WTC11 (cell line): Measurements from ENCODE around the gene CLNK. TPM values are rescaled to one million over a fixed set of nuclear protein-coding genes. Genes with fewer than 3 reads are reported as not detected.

ENCODE experiments used
- ATAC-seq: fragments of 200-7000 bp; cut with Tn5 transposase; 2 replicates; pipeline ENCODE4 v1.10.0; 2021; ENCODE audit warnings: mild to moderate bottlenecking, moderate library complexity
- CTCF ChIA-PET: fragments of 300-600 bp; sonication (Branson Sonifier 250); formaldehyde crosslinking; loops from one replicate; lab custom pipeline; 2021; ENCODE audit warnings: antibody characterized with exemption; lab: Charles Lee
- POLR2A ChIA-PET: fragments of 350-600 bp; sonication (Branson Sonifier 250); formaldehyde crosslinking; loops from one replicate; lab custom pipeline; 2021; ENCODE audit warnings: antibody characterized with exemption; lab: Charles Lee
- DNase-seq: peaks from one replicate; pipeline ENCODE4 v3.0.0; 2021; ENCODE audit warnings: low spot score
- H3K27ac Mint-ChIP-seq: 2 replicates; pipeline ENCODE4 v1.8.0; 2021; ENCODE audit warnings: mixed read lengths
- H3K27me3 Mint-ChIP-seq: 2 replicates; pipeline ENCODE4 v1.8.0; 2021; ENCODE audit warnings: low read depth, mild to moderate bottlenecking, moderate library complexity, mixed read lengths
- H3K36me3 Mint-ChIP-seq: 2 replicates; pipeline ENCODE4 v1.8.0; 2021; ENCODE audit warnings: mixed read lengths
- H3K4me1 Mint-ChIP-seq: 2 replicates; pipeline ENCODE4 v1.8.0; 2022; ENCODE audit warnings: mixed read lengths
- H3K4me3 Mint-ChIP-seq: 2 replicates; pipeline ENCODE4 v1.8.0; 2021; ENCODE audit warnings: mild to moderate bottlenecking, moderate library complexity, mixed read lengths
- H3K9me3 Mint-ChIP-seq: 2 replicates; pipeline ENCODE4 v1.8.0; 2021; ENCODE audit warnings: mixed read lengths
- MXD4 ChIP-seq: fragments of 250-450 bp; sonication (Bioruptor Pico); IDR thresholded peaks from 2 replicates; pipeline ENCODE4 v1.8.0; 2021; ENCODE audit warnings: mild to moderate bottlenecking, moderate library complexity, borderline replicate concordance
- TCF7 ChIP-seq: sonication (generic); formaldehyde crosslinking; IDR thresholded peaks from 2 replicates; pipeline ENCODE4 v1.8.0; 2022; ENCODE audit warnings: mild to moderate bottlenecking, low read depth, missing genetic modification reagents, moderate library complexity
- TEAD4 ChIP-seq: sonication (generic); formaldehyde crosslinking; IDR thresholded peaks from 2 replicates; pipeline ENCODE4 v1.8.0; 2022; ENCODE audit warnings: mild to moderate bottlenecking, missing genetic modification reagents
- ZBTB21 ChIP-seq: sonication (generic); formaldehyde crosslinking; IDR thresholded peaks from 2 replicates; pipeline ENCODE4 v1.8.1; 2023; ENCODE audit warnings: mild to moderate bottlenecking, missing genetic modification reagents, borderline replicate concordance
- ZNF138 ChIP-seq: sonication (generic); formaldehyde crosslinking; conservative IDR thresholded peaks from 2 replicates; pipeline ENCODE4 v1.8.1; 2022; ENCODE audit warnings: mild to moderate bottlenecking, moderate library complexity, missing genetic modification reagents
- ZNF317 ChIP-seq: sonication (generic); formaldehyde crosslinking; IDR thresholded peaks from 2 replicates; pipeline ENCODE4 v1.8.1; 2023; ENCODE audit warnings: low read depth, mild to moderate bottlenecking, moderate library complexity, missing genetic modification reagents, borderline replicate concordance
- ZNF416 ChIP-seq: fragments of 250-450 bp; sonication (Bioruptor Pico); IDR thresholded peaks from 2 replicates; pipeline ENCODE4 v1.9.0; 2021; ENCODE audit warnings: mild to moderate bottlenecking, inconsistent platforms
- ZNF671 ChIP-seq: fragments of 250-450 bp; sonication (Bioruptor Pico); IDR thresholded peaks from 2 replicates; pipeline ENCODE4 v1.8.0; 2021; ENCODE audit warnings: mild to moderate bottlenecking
- total RNA-seq: library from RNA; stranded (reverse); gene quantifications from 3 replicates; pipeline ENCODE4 v1.2.3, GENCODE V29; 2021
- TF ChIP-seq, protein P1 (sequence below): sonication (generic); formaldehyde crosslinking; IDR thresholded peaks from 2 replicates; pipeline ENCODE4 v1.8.0; 2022; ENCODE audit warnings: mild to moderate bottlenecking, missing genetic modification reagents
- TF ChIP-seq, protein P2 (sequence below): sonication (generic); formaldehyde crosslinking; IDR thresholded peaks from 2 replicates; pipeline ENCODE4 v1.8.1; 2023; ENCODE audit warnings: mild to moderate bottlenecking, missing genetic modification reagents, moderate library complexity
- TF ChIP-seq, protein P3 (sequence below): sonication (generic); formaldehyde crosslinking; IDR thresholded peaks from 2 replicates; pipeline ENCODE4 v1.8.1; 2022; ENCODE audit warnings: missing genetic modification reagents, borderline replicate concordance
- TF ChIP-seq, protein P4 (sequence below): sonication (generic); formaldehyde crosslinking; IDR thresholded peaks from 2 replicates; pipeline ENCODE4 v1.8.0; 2023; ENCODE audit warnings: missing genetic modification reagents, mild to moderate bottlenecking, borderline replicate concordance
- TF ChIP-seq, protein P5 (sequence below): sonication (generic); formaldehyde crosslinking; IDR thresholded peaks from 2 replicates; pipeline ENCODE4 v1.8.0; 2023; ENCODE audit warnings: missing genetic modification reagents
- TF ChIP-seq, protein P6 (sequence below): sonication (generic); formaldehyde crosslinking; conservative IDR thresholded peaks from 2 replicates; pipeline ENCODE4 v1.8.1; 2023; ENCODE audit warnings: mild to moderate bottlenecking, low read depth, missing genetic modification reagents, moderate library complexity
- TF ChIP-seq, protein P7 (sequence below): fragments of 250-450 bp; sonication (Bioruptor Pico); IDR thresholded peaks from 2 replicates; pipeline ENCODE4 v1.9.0; 2021; ENCODE audit warnings: mild to moderate bottlenecking

The CLNK gene
- total RNA-seq, 1 experiment from 2014 or later = not detected

DNA sequence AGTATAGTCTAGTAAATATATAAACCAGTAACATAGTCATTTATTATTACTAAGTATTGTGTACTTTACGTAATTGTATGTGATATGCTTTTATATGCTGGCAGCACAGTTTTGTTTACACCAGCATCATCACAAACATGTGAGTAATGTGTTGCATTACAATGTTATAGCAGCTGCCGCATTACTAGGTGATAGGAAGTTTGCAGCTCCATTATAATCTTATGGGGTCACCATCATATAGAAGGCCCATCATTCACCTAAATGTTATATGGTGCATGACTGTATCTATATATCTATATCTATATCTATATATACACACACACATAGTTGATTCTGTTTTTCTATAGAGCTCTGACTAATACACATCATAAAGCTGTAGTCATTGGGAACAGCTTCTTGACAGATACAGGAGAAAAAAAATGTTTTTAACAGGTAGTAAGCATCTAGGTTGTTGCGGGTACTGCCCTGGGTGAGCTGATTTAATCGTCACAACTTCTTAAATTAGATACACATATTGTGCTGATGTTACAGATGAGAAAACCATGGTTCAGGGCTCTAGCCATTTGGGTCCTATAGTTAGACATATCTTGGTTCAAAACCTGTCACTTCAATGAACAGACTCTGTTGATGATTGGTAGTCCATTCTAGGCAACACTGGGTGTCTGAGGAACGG, 77.9 kb downstream of the CLNK start:
- Mint-ChIP-seq H3K27ac (no peak overlapping the region), H3K9me3 (peaks cover 61% of the 10 kb centered on the region), H3K27me3 (peaks cover 11% of the 10 kb centered on the region; the same call in 1 of the 2 replicates), H3K4me1 (no peaks in the 10 kb centered on the region), H3K36me3 (peaks cover 43% of the 10 kb centered on the region), H3K4me3 (no peak overlapping the region)
- ChIA-PET CTCF (no interaction called here), POLR2A (no interaction called here)
- TF ChIP-seq MXD4 (CRISPR knock-in tag) (no peak), ZNF138 (no peak), ZNF416 (CRISPR knock-in tag) (no peak)
- TF ChIP-seq, protein P1, sequence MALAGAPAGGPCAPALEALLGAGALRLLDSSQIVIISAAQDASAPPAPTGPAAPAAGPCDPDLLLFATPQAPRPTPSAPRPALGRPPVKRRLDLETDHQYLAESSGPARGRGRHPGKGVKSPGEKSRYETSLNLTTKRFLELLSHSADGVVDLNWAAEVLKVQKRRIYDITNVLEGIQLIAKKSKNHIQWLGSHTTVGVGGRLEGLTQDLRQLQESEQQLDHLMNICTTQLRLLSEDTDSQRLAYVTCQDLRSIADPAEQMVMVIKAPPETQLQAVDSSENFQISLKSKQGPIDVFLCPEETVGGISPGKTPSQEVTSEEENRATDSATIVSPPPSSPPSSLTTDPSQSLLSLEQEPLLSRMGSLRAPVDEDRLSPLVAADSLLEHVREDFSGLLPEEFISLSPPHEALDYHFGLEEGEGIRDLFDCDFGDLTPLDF = no peak
- TF ChIP-seq, protein P2, sequence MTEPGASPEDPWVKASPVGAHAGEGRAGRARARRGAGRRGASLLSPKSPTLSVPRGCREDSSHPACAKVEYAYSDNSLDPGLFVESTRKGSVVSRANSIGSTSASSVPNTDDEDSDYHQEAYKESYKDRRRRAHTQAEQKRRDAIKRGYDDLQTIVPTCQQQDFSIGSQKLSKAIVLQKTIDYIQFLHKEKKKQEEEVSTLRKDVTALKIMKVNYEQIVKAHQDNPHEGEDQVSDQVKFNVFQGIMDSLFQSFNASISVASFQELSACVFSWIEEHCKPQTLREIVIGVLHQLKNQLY = no peak
- DNase-seq = no peak
- ATAC-seq = no peak

DNA sequence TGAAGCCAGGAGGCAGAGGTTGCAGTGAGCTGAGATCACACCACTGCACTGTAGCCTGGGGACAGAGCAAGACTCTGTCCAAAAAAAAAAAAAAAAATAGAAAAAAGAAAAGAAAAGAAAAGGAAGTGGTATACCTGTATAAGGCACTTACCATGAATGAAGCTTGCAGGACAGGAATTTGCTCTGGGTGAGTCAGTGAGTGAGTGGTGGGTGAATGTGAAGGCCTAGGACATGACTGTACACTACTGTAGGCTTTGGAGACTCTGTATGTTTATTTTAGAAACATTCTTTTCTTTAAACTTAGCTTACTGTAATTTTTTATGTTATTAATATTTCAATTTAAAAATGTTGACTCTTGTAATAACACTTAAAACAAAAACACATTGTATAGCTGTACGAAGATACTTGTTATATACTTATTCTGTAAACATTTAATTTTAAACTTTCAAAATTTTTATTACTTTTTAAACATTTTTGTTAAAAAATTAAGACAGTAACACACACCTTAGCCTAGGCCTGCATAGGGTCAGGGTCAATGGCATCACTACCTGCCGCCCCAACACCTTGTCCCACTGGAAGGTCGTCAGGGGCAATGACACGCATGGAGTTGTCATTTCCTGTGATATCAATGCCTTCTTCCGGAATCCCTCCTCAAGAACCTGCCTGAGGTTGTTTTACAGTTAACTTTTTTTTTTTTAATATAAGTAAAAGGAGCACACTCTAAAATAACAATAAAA, 78.7 kb downstream of the CLNK start:
- DNase-seq = no peak
- no peak for TF ChIP-seq TCF7 (CRISPR knock-in tag)
- TF ChIP-seq TEAD4 (CRISPR knock-in tag) = no peak
- TF ChIP-seq, protein P3, sequence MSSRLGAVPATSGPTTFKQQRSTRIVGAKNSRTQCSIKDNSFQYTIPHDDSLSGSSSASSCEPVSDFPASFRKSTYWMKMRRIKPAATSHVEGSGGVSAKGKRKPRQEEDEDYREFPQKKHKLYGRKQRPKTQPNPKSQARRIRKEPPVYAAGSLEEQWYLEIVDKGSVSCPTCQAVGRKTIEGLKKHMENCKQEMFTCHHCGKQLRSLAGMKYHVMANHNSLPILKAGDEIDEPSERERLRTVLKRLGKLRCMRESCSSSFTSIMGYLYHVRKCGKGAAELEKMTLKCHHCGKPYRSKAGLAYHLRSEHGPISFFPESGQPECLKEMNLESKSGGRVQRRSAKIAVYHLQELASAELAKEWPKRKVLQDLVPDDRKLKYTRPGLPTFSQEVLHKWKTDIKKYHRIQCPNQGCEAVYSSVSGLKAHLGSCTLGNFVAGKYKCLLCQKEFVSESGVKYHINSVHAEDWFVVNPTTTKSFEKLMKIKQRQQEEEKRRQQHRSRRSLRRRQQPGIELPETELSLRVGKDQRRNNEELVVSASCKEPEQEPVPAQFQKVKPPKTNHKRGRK (CRISPR knock-in tag) = no peak
- TF ChIP-seq, protein P4, sequence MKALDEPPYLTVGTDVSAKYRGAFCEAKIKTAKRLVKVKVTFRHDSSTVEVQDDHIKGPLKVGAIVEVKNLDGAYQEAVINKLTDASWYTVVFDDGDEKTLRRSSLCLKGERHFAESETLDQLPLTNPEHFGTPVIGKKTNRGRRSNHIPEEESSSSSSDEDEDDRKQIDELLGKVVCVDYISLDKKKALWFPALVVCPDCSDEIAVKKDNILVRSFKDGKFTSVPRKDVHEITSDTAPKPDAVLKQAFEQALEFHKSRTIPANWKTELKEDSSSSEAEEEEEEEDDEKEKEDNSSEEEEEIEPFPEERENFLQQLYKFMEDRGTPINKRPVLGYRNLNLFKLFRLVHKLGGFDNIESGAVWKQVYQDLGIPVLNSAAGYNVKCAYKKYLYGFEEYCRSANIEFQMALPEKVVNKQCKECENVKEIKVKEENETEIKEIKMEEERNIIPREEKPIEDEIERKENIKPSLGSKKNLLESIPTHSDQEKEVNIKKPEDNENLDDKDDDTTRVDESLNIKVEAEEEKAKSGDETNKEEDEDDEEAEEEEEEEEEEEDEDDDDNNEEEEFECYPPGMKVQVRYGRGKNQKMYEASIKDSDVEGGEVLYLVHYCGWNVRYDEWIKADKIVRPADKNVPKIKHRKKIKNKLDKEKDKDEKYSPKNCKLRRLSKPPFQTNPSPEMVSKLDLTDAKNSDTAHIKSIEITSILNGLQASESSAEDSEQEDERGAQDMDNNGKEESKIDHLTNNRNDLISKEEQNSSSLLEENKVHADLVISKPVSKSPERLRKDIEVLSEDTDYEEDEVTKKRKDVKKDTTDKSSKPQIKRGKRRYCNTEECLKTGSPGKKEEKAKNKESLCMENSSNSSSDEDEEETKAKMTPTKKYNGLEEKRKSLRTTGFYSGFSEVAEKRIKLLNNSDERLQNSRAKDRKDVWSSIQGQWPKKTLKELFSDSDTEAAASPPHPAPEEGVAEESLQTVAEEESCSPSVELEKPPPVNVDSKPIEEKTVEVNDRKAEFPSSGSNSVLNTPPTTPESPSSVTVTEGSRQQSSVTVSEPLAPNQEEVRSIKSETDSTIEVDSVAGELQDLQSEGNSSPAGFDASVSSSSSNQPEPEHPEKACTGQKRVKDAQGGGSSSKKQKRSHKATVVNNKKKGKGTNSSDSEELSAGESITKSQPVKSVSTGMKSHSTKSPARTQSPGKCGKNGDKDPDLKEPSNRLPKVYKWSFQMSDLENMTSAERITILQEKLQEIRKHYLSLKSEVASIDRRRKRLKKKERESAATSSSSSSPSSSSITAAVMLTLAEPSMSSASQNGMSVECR = no peak
- TF ChIP-seq, protein P5, sequence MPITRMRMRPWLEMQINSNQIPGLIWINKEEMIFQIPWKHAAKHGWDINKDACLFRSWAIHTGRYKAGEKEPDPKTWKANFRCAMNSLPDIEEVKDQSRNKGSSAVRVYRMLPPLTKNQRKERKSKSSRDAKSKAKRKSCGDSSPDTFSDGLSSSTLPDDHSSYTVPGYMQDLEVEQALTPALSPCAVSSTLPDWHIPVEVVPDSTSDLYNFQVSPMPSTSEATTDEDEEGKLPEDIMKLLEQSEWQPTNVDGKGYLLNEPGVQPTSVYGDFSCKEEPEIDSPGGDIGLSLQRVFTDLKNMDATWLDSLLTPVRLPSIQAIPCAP = no peak
- TF ChIP-seq, protein P6, sequence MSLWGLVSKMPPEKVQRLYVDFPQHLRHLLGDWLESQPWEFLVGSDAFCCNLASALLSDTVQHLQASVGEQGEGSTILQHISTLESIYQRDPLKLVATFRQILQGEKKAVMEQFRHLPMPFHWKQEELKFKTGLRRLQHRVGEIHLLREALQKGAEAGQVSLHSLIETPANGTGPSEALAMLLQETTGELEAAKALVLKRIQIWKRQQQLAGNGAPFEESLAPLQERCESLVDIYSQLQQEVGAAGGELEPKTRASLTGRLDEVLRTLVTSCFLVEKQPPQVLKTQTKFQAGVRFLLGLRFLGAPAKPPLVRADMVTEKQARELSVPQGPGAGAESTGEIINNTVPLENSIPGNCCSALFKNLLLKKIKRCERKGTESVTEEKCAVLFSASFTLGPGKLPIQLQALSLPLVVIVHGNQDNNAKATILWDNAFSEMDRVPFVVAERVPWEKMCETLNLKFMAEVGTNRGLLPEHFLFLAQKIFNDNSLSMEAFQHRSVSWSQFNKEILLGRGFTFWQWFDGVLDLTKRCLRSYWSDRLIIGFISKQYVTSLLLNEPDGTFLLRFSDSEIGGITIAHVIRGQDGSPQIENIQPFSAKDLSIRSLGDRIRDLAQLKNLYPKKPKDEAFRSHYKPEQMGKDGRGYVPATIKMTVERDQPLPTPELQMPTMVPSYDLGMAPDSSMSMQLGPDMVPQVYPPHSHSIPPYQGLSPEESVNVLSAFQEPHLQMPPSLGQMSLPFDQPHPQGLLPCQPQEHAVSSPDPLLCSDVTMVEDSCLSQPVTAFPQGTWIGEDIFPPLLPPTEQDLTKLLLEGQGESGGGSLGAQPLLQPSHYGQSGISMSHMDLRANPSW (CRISPR knock-in tag) = no peak
- no peak for TF ChIP-seq ZNF317 (CRISPR knock-in tag)
- no peak for TF ChIP-seq ZBTB21 (CRISPR knock-in tag)
- TF ChIP-seq, protein P1 = no peak
- TF ChIP-seq, protein P7, sequence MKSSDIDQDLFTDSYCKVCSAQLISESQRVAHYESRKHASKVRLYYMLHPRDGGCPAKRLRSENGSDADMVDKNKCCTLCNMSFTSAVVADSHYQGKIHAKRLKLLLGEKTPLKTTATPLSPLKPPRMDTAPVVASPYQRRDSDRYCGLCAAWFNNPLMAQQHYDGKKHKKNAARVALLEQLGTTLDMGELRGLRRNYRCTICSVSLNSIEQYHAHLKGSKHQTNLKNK (CRISPR knock-in tag) = no peak
- no peak for TF ChIP-seq ZNF671 (CRISPR knock-in tag)
- CTCF ChIA-PET = no interaction called here
- ATAC-seq = no peak
- POLR2A ChIA-PET = no interaction called here
- no peak overlapping the region for H3K4me3 Mint-ChIP-seq
- H3K27me3 Mint-ChIP-seq = peaks cover 11% of the 10 kb centered on the region; the same call in 1 of the 2 replicates
- no peak overlapping the region for H3K27ac Mint-ChIP-seq
- peaks cover 44% of the 10 kb centered on the region for H3K36me3 Mint-ChIP-seq
- H3K4me1 Mint-ChIP-seq = no peaks in the 10 kb centered on the region
- H3K9me3 Mint-ChIP-seq = peaks cover 62% of the 10 kb centered on the region
